Activated CD8-positive, alpha-beta memory T cell treated with anti-CD3 and anti-CD28 coated beads for 48 hours (primary cell): ENCODE measurements around the gene MEGF10.

ENCODE experiments used
- DNase-seq, 3 experiments: peaks; one replicate each; pipeline ENCODE4 v3.0.0-alpha.2; 2020; ENCODE audit warnings: low read depth in 2 of 3, low spot score in 2 of 3

The MEGF10 gene

DNA sequence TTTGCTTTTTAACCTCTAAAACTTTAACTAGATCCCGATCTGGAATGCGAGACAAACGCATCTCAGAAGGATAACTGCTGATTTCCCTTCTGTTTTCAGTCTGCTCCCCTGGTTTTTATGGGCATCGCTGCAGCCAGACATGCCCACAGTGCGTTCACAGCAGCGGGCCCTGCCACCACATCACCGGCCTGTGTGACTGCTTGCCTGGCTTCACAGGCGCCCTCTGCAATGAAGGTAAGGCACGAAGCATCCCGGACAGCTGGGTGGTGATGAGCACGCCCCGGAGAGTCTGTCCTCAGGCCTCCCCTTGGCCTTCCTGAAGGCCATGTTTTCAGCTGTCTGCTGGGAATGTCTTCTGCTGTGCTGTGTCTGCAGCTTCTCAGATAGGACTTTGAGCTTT lies 144.0 kb downstream of the MEGF10 start:
- DNase-seq = no peak

DNA sequence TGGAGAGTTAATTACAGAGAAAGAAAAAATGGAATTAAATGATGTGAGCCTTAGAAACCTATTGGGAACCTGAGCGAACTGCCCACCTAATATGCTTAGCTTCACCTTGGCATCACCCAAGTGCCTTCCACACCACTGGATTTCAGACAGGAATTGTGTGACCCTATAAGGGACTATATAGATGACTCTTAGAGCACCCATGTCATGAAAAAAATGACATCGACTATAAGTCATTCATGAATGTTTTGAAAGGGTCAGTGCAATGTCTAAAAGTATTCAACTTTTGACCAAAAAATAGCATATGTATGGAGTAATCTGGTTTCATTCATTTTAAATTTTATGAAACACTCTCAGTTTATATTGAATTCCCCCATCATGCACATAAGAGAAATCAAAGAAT lies 145.2 kb downstream of the MEGF10 start:
- no peak for DNase-seq

DNA sequence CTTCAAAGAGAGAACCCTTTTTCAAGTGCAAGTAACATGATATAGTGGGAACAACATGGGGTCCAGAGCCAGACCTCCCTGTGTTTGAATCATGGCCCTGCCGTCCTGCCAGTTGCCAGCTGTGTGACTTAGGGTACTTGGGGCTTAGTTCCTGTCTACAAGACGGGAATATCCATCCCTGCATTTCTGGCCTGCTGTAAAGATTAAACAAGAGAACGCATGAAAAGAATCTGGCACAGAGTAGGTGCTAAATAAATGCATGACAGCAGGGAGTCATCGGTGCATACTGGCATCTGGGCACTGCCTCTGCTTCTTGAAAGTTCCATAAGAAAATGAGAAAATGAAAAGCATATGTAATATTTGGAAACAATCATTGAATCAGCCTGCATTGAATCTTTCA lies 149.0 kb downstream of the MEGF10 start:
- no peak for DNase-seq

- no peak for DNase-seq
Measured at GRCh38 chr5:127440831-127441230, 150.2 kb downstream of the MEGF10 start.

DNA sequence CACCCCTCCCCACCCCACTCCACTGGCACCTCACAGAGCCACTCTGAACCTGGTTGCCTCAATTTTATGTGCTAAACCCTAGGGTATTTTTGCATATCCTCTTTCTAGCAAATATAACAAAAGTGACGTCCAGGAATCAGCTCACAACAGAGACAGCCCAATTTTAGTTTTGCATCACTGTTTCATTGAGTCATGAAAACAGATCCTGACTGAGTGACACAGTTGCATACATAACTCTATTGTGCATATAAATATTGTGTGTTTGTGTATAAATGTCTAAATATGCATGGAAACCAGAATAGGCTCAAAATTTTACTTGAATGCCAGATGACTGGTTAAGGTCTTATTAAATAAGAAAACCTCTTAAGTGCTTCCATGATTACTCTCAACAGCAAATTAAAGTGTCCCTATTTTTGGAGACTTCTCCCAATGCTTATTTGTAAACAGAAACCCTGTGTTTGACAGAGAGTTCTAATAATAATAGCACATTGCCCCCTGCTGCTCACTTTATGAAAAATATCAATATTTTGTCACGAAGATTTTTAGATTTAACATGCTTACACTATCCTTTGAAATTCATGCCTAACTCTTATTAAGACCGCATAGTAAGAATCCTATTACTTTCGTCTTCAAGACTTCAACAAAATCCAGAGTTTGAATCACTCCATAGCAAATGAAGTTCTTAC lies 151.3 kb downstream of the MEGF10 start:
- no peak for DNase-seq

DNA sequence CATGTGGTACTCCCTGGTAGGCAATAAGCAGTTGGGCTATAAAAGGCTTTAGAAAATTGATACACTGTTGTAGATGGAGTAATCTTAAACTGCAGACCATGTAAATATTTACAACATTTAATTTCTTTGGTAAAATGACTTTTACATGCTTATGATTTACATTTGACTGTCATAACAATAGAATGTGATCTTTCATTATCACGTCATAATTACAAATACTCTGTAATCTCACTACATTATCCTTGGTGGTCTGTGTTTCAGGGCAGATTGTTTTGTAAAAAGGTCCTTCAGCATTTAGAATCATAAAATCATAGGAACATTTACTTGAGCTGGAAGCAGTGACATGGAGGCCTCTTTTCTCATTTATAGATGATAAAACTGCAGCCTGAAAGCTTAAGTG lies 153.6 kb downstream of the MEGF10 start:
- no peak for DNase-seq

- no peak for DNase-seq
Measured at GRCh38 chr5:127445328-127445727, 154.7 kb downstream of the MEGF10 start.

- no peak for DNase-seq
Measured at GRCh38 chr5:127446626-127447025, 156.0 kb downstream of the MEGF10 start.

DNA sequence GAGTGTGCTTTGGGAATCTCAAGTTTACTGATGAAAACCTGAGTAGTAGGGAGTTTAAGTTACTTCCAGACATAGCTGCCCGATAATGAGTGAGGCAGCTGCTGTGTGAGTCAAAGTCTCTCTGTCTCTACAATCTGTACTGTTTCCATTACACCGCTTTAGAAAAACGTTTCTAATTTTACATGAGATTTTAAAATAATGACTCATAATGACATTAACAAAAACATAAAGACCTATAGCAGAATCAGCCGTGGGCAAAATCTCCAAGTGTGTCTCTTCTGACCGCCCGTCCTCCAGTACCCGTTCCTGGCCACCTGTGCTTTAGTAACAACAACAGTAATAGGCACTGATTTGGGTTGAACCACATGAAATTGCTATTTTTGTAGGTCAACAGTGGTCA lies 157.2 kb downstream of the MEGF10 start:
- DNase-seq = no peak

DNA sequence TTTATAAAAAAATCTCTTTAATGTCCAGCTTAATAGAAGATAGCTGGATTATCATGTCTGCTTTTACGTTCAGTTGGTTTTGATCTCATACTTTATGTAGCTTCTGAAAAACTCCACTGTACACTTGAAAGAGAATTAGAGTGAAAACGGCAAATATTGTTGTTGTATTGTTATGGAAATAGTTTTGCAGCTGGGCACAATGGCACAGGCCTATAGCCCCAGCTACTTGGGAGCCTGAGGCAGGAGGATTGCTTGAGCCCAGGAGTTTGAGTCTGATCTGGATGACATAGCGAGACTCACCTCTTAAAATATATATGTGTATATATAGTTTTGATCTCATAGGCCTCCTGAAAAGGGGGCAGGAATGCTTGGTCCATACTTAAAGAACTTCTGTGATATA lies 159.4 kb downstream of the MEGF10 start:
- no peak for DNase-seq

DNA sequence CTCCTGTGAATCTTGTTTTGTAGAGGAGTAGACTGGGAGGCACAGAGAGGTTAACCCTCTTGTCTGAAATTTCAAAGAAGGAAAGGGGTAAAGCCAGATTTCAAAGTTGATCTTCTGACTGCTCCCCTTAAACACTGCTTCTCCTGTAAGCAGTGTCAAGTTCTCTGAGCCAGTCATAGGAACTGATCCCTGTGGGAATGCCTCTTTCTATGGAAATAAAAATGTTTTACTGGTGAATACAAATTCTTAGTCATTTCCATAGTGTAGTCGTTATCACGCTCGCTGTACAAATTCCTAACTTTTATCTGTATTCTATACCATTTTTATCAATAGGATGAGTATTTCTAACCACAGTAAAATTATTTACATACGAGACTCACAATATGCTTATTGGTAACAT lies 160.5 kb downstream of the MEGF10 start:
- no peak for DNase-seq

GRCh38 chr5:127452626-127453025 lies 162.0 kb downstream of the MEGF10 start:
- no peak for DNase-seq

- DNase-seq = no peak
Measured at GRCh38 chr5:127471211-127471610, 180.6 kb downstream of the MEGF10 start.

GRCh38 chr5:127472700-127473099 lies 182.1 kb downstream of the MEGF10 start:
- DNase-seq = no peak

DNA sequence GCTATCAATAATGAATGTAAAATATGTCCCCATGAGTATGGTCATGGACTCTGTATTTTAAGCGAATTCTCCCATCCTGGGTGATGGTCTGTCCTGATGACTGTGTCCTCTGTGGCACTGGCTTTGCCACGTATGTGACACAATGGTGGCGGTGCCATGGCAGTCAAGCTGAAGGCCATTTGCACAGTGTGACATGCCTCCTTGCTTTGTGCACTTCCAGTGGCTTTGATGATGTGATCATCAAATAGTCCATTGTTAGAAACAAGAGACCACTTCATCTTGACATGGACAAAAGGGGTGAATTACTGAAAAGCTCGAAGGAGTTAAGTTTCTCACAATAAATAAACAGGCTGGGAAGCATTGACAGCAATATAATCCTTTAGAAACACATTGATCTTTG lies 195.9 kb downstream of the MEGF10 start:
- no peak for DNase-seq

DNA sequence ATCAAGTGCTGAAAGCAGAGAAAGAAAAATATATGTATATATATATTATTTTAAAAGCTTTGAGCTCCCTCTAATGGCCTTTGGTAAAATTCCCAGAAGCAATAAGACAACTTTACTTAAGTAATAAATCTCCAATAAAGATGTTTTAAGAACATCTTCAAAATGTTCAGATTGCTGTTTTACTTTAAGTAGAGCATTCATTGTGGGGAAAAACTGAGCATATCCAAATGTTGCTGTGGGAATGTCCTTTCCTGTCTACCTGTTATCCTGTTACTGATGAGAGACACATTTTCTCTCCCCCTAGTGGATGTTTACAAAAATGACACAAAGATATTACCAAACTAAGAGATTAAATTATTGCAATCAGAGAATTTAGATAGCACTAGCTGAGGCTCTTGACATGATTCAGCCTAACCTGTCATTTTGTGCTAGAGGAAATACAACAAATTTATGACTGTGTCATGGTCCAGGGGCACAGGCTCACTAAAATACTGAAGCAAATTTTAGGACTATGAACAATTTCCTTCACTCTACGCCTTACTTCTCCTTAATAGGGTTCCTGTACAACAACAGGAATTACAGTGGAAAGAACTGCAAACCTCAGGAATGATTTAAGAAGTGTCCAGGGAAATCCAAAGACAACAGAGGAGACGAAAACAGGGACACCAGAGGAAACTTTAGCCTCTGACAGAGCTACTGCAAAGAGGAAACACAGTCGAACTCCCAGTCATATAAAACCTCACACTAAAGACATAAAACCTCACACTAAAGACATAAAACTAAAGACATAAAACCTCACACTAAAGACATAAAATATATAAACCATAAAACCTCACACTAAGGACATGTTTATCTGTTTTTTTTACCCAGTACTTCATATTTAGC lies 202.5 kb downstream of the MEGF10 start:
- no peak for DNase-seq

DNA sequence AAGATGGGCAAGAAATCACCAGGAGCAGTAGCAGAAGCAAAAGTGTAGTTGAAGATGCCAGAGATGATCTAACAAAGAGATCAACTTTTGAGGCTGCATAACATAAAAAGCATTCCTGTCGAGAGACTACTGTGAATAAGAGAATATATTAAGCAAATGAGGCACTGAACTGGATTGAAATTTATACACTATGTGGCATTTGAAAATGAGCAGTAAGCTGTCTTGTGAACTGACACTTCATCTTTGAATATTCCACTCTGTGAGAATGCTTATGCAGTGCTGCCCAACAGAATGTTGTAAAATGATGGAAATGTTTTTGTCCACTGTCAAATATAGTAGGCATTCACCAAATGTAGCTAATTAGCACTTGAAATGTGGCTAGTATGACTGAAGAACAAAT lies 208.0 kb downstream of the MEGF10 start:
- DNase-seq = no peak

DNA sequence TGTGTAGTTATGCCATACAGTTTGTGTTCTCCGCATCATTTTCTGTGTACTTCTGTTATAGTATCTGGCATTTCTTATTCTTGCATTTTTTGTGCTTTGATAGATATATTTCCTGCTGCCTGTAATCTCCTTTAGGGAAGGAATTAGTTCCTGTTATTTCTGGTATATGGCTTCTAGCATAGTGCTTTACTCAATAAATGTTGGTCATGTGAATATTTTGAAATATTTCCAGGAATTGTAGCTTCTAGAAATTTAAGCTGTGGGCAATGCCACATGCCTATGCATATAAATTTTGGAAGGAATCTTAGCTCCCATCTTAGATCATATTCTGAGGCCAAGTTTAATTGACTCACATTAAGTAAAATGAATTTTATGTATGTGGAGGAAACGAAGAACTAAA lies 215.3 kb downstream of the MEGF10 start:
- DNase-seq = no peak

DNA sequence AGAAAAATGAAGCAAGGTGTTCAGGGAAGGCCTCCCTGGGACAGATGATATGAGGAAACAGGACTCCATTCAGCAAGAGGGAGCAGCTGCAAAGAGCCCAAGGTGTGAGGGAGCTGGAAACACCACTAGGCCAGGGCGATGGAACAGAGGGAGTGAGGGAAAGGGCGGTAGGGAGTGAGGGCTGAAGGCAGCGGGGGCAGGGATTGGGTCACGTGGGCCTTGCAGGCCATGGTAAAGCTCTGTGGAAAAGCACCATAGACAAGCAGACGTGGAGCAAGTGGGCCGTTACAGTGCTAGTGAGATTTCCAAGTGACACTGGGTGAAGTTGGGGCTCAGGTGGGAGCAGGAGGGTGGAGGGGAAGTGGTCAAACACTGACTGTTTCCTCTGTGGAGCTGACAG lies 216.0 kb downstream of the MEGF10 start:
- DNase-seq = no peak

DNA sequence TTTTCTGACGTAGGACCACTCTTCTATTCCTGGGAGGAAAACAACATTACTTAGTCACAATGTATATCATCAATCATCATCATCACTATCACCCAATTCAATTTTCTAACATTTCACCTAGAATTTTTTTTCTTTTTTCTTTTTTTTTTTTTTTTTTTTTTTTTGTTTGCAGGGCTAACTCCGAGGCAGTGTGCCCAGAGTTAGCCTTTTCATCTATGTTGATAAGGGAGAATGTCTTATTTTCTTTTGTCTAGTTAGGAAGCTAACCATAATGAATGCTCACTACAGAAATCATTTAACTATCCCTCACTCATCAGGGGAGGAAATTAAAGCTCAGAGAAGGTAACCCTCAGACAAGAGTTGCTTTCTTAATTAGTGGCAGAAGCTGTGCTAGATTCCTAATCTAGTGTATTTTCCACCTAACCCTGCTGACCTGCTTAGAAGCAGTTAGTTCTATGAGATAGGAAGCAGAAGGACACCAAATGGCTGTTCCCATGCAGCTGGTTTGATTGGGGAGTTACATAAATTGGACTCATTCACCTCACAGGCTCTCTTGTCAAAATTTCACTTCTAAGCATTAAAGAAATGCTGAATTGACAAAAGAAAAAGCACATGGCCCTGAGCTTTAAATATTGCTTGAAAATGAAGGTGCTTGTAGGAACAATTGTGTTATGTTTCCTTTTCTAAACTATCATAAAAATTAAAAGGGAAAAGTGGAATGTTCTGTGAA lies 218.2 kb downstream of the MEGF10 start:
- DNase-seq = no peak
